B cell (primary cell): ENCODE data around the gene OR51M1. TPM values are rescaled to one million over a fixed set of nuclear protein-coding genes. Genes with fewer than 3 reads are reported as not detected.

Experiments
- ATAC-seq: fragments of 200-7000 bp; cut with Tn5 transposase; one replicate; pipeline ENCODE4 v1.10.0; 2021; ENCODE audit warnings: low read depth, mild to moderate bottlenecking, moderate number of reproducible peaks, moderate library complexity
- CTCF ChIA-PET: fragments of 350-600 bp; sonication (Branson Sonifier 250); formaldehyde crosslinking; loops from one replicate; lab custom pipeline; 2021; ENCODE audit warnings: antibody characterized with exemption, inconsistent platforms; lab: Charles Lee
- POLR2A ChIA-PET: fragments of 350-600 bp; sonication (Branson Sonifier 250); formaldehyde crosslinking; loops from one replicate; lab custom pipeline; 2021; ENCODE audit warnings: antibody characterized with exemption; lab: Charles Lee
- DNase-seq: peaks from one replicate; pipeline ENCODE4 v3.0.0; 2013
- H2AFZ ChIP-seq: 2 replicates; pipeline ENCODE4 v1.6.1; 2012; ENCODE audit warnings: mild to moderate bottlenecking, low read depth, low read length; ENCODE audit not compliant: insufficient read depth, poor library complexity, severe bottlenecking
- H3K27ac ChIP-seq, 2 donors: 1 replicate in 1 of 2; 2 replicates in 1 of 2; pipeline ENCODE4 v1.5.1; 2012 to 2013; ENCODE audit warnings: low read length in 2 of 2, mild to moderate bottlenecking in 2 of 2, moderate library complexity in 1 of 2
- H3K27me3 ChIP-seq, 4 experiments: fragments of 200-600 bp in 1 of 4; sonication (generic) in 1 of 4; replicated peaks in 1 of 4; 1 replicate in 2 of 4; 2 replicates in 2 of 4; pipeline versions ENCODE4 v1.6.1 to v1.7.0; 2013 to 2016; ENCODE audit warnings: low read length in 3 of 4, mild to moderate bottlenecking in 2 of 4, mixed read lengths in 1 of 4, moderate library complexity in 1 of 4; ENCODE audit not compliant: insufficient read depth in 4 of 4, control insufficient read depth in 3 of 4; ENCODE audit errors: control extremely low read depth in 1 of 4
- H3K36me3 ChIP-seq, 2 experiments: replicated peaks in 1 of 2; 1 replicate in 1 of 2; 2 replicates in 1 of 2; pipeline versions ENCODE4 v1.6.1 to v1.7.1; 2013; ENCODE audit warnings: low read length in 1 of 2; ENCODE audit not compliant: insufficient read depth in 2 of 2, control insufficient read depth in 1 of 2; ENCODE audit errors: control extremely low read depth in 1 of 2, extremely low read depth in 1 of 2
- H3K4me1 ChIP-seq, 2 donors: fragments of 200-600 bp in 1 of 2; sonication (generic) in 1 of 2; 1 replicate in 1 of 2; 2 replicates in 1 of 2; pipeline versions ENCODE4 v1.5.1 to v1.6.1; 2013 to 2017; ENCODE audit warnings: low read length in 2 of 2; ENCODE audit not compliant: control insufficient read depth in 2 of 2, insufficient read depth in 2 of 2
- H3K4me2 ChIP-seq: replicated peaks from 2 replicates; pipeline ENCODE3; 2012; ENCODE audit warnings: mild to moderate bottlenecking, low read depth, low read length; ENCODE audit not compliant: poor library complexity, severe bottlenecking
- H3K4me3 ChIP-seq, 5 experiments: fragments of 200-600 bp in 1 of 5; sonication (generic) in 1 of 5; 1 replicate in 3 of 5; 2 replicates in 2 of 5; pipeline versions ENCODE4 v1.5.1 to v1.7.0; 2011 to 2016; ENCODE audit warnings: low read length in 4 of 5, mild to moderate bottlenecking in 4 of 5, low read depth in 2 of 5, control low read depth in 1 of 5, moderate library complexity in 1 of 5; ENCODE audit not compliant: insufficient read depth in 1 of 5; ENCODE audit errors: control extremely low read depth in 1 of 5, extremely low read depth in 1 of 5
- H3K79me2 ChIP-seq: fragments of 200-600 bp; sonication (generic); one replicate; pipeline ENCODE4 v1.6.0; 2016; ENCODE audit warnings: low read length; ENCODE audit not compliant: control insufficient read depth, insufficient read depth
- H3K9ac ChIP-seq: fragments of 200-600 bp; sonication (generic); 2 replicates; pipeline ENCODE4 v1.6.1; 2017; ENCODE audit warnings: mild to moderate bottlenecking, low read length, moderate library complexity
- H3K9me3 ChIP-seq, 3 donors: one replicate each; pipeline versions ENCODE4 v1.6.1 to v1.7.1; 2013; ENCODE audit warnings: low read length in 2 of 3; ENCODE audit not compliant: control insufficient read depth in 2 of 3, insufficient read depth in 1 of 3; ENCODE audit errors: control extremely low read depth in 1 of 3
- H4K20me1 ChIP-seq: 2 replicates; pipeline ENCODE4 v1.6.0; 2012; ENCODE audit warnings: mild to moderate bottlenecking, low read length; ENCODE audit not compliant: insufficient read depth, control insufficient read depth, poor library complexity, severe bottlenecking
- H3K27ac Mint-ChIP-seq: one replicate; pipeline ENCODE4 v1.8.0; 2021; ENCODE audit warnings: mixed read lengths
- H3K27me3 Mint-ChIP-seq: one replicate; pipeline ENCODE4 v1.8.0; 2021; ENCODE audit warnings: mixed read lengths
- H3K4me1 Mint-ChIP-seq: one replicate; pipeline ENCODE4 v1.8.0; 2021; ENCODE audit warnings: mixed read lengths
- H3K4me3 Mint-ChIP-seq: one replicate; pipeline ENCODE4 v1.8.0; 2021; ENCODE audit warnings: mixed read lengths
- H3K9me3 Mint-ChIP-seq: one replicate; pipeline ENCODE4 v1.8.0; 2022; ENCODE audit warnings: mixed read lengths; ENCODE audit not compliant: insufficient read depth
- EZH2 ChIP-seq: IDR thresholded peaks from 2 replicates; pipeline ENCODE4 v1.6.1; 2012; ENCODE audit warnings: borderline replicate concordance, low read depth, mild to moderate bottlenecking, moderate library complexity, low read length; ENCODE audit not compliant: insufficient read depth, poor library complexity, severe bottlenecking
- WGBS: methylation state at CpG from one replicate; pipeline ENCODE4 v1.1.5; 2013; ENCODE audit warnings: missing lambda C conversion rate; ENCODE audit not compliant: insufficient coverage; 5-methylcytosine and 5-hydroxymethylcytosine counted together
- intact Hi-C: fragments of 100-400 bp; cut with micrococcal nuclease; formaldehyde crosslinking; loops from one replicate; pipeline ENCODE4 v1.10.0; 2022
- polyA plus RNA-seq: library from polyadenylated mRNA; depleted of rRNA; stranded (reverse); fragments of >200 nt; gene quantifications from 2 replicates; pipeline ENCODE4 v1.2.3, GENCODE V29; 2012
- total RNA-seq, 2 donors: library from RNA; stranded (reverse); fragments of 120-200 nt in 1 of 2; gene quantifications; 1 replicate in 1 of 2; 2 replicates in 1 of 2; pipeline versions ENCODE4 v1.2.3 to v1.2.4, GENCODE V29; 2013 to 2022
- TF ChIP-seq, protein P1 (sequence below): fragments of 200-600 bp; IDR thresholded peaks from one replicate; pipeline ENCODE4 v1.8.0; 2022; ENCODE audit warnings: antibody characterized with exemption, mild to moderate bottlenecking

OR51M1 gene
- total and polyA plus RNA-seq, 2 donors (not counting 1 experiment from before 2014, with no cell fraction given) = not detected

DNA sequence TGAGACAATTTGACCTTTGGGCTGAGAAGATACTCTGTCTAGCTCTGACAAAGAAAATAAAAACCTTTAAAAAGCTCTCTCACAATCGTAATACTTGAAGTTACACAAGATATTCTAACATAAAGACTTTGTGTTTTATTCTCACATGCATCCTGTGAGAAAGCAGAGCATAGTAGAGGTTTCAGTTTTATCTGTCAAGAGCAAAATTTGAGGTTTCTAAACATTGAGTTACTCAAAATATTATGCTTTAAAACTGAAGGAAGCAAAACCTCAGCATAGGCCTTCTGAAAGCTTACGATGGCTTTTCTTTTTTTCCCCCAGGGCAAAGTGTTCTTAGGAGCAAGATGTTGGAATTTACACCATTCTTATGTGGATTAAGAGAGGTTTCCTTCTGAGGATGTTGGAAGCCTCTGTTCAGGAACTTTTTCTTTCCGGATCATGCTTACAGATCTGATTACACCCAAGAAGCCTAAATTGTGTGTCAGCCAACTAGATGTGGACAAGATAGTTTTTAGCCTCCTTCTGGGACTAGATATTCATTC lies 15.0 kb upstream of the OR51M1 start:
- TF ChIP-seq, protein P1, sequence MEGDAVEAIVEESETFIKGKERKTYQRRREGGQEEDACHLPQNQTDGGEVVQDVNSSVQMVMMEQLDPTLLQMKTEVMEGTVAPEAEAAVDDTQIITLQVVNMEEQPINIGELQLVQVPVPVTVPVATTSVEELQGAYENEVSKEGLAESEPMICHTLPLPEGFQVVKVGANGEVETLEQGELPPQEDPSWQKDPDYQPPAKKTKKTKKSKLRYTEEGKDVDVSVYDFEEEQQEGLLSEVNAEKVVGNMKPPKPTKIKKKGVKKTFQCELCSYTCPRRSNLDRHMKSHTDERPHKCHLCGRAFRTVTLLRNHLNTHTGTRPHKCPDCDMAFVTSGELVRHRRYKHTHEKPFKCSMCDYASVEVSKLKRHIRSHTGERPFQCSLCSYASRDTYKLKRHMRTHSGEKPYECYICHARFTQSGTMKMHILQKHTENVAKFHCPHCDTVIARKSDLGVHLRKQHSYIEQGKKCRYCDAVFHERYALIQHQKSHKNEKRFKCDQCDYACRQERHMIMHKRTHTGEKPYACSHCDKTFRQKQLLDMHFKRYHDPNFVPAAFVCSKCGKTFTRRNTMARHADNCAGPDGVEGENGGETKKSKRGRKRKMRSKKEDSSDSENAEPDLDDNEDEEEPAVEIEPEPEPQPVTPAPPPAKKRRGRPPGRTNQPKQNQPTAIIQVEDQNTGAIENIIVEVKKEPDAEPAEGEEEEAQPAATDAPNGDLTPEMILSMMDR = no peak
- no peak for TF ChIP-seq EZH2
- ChIA-PET CTCF (no interaction called here), POLR2A (no interaction called here)
- no peaks in the 10 kb centered on the region for H3K36me3 ChIP-seq
- H3K4me1 ChIP-seq = no peaks in the 10 kb centered on the region
- DNase-seq (no peak), ATAC-seq (no peak)
- no peak overlapping the region for H3K4me3 Mint-ChIP-seq
- peaks cover 3% of the 10 kb centered on the region for H3K9me3 Mint-ChIP-seq
- H3K9me3 ChIP-seq = peaks cover 0 to 2% (median 2%) of the 10 kb centered on the region in 3 donors
- no peak overlapping the region for H3K27ac ChIP-seq
- no peak overlapping the region for H3K4me3 ChIP-seq
- H3K4me2 ChIP-seq = no peak overlapping the region
- H3K27me3 Mint-ChIP-seq = peaks cover 16% of the 10 kb centered on the region
- no peaks in the 10 kb centered on the region for H4K20me1 ChIP-seq
- H3K27ac Mint-ChIP-seq = no peak overlapping the region
- no peak overlapping the region for H3K9ac ChIP-seq
- no peaks in the 10 kb centered on the region for H3K79me2 ChIP-seq
- no CpG with 5 or more reads among the region's 3 CpGs for WGBS
- no peak overlapping the region for H2AFZ ChIP-seq
- H3K4me1 Mint-ChIP-seq = no peaks in the 10 kb centered on the region
- intact Hi-C loops = no loop called here
- H3K27me3 ChIP-seq = peaks cover 0 to 4% (median 0%) of the 10 kb centered on the region in 4 experiments

DNA sequence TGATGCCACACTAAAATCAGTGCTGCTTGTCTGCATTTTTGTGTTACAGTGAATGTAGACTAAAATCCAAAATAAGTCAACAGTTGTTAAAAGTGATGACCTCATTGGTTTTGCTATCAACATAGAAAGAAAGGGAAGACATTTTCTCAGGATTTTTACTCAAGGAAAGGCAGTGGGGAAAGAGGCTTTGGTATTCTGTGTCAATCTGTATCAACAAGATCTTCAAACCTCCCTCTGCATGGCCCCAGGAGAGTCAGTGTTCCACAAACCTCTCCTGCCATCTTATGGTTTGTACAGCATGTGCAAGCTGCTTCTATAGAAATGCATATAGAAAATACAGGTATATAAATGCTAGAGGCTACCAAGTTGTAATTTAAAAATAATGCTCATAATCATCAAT lies 13.8 kb upstream of the OR51M1 start:
- POLR2A ChIA-PET = no interaction called here
- H4K20me1 ChIP-seq = no peaks in the 10 kb centered on the region
- no peak for DNase-seq
- peaks cover 3% of the 10 kb centered on the region for H3K9me3 Mint-ChIP-seq
- no peak overlapping the region for H2AFZ ChIP-seq
- H3K9me3 ChIP-seq = peaks cover 0 to 2% (median 2%) of the 10 kb centered on the region in 3 donors
- H3K27me3 ChIP-seq = peaks cover 0 to 4% (median 0%) of the 10 kb centered on the region in 4 experiments
- CTCF ChIA-PET = no interaction called here
- H3K79me2 ChIP-seq = no peaks in the 10 kb centered on the region
- H3K9ac ChIP-seq = no peak overlapping the region
- no peaks in the 10 kb centered on the region for H3K4me1 Mint-ChIP-seq
- H3K27me3 Mint-ChIP-seq = peaks cover 16% of the 10 kb centered on the region
- TF ChIP-seq EZH2 = no peak
- TF ChIP-seq, protein P1 = no peak
- intact Hi-C loops = no loop called here
- no peak overlapping the region for H3K4me2 ChIP-seq
- H3K36me3 ChIP-seq = no peaks in the 10 kb centered on the region
- H3K4me3 ChIP-seq = no peak overlapping the region
- H3K27ac Mint-ChIP-seq = no peak overlapping the region
- no peak for ATAC-seq
- H3K27ac ChIP-seq = no peak overlapping the region
- no peaks in the 10 kb centered on the region for H3K4me1 ChIP-seq
- no peak overlapping the region for H3K4me3 Mint-ChIP-seq
